ENCODE results near the gene TCF15. TPM values are rescaled to one million over a fixed set of nuclear protein-coding genes. Genes with fewer than 3 reads are reported as not detected.

The TCF15 gene
- total and polyA plus RNA-seq, 2 of the 8 experiments (the other 6 are each of a cell fraction or from before 2014, with no cell fraction given): 3.7 to 6.9 TPM

GRCh38 chr20:556984-557383, 53.1 kb downstream of the TCF15 start:
- no peaks in the 10 kb centered on the region for H3K4me1 ChIP-seq (replicated peaks in 1 of 4; ENCODE audit: control insufficient read depth in 3 of 4, insufficient read depth in 4 of 4, low read length in 3 of 4)
- H4K91ac ChIP-seq (replicated peaks; ENCODE audit: insufficient read length, low read length): no peak overlapping the region
- no peak overlapping the region for H2AFZ ChIP-seq (ENCODE audit: low read length)
- FAIRE-seq (no peak), DNase-seq (ENCODE audit: low read depth in 1 of 2, low spot score in 2 of 2) (no peak)
- no peak overlapping the region for H3K4ac ChIP-seq (replicated peaks; ENCODE audit: insufficient read length, low read depth, low read length)
- no peak overlapping the region for H3K27ac ChIP-seq (ENCODE audit: low read depth, low read length)
- 100% methylated on average over 2 of the region's 2 CpGs; no CpG with 5 or more reads in 1 of the 2 experiments for WGBS, 2 experiments (ENCODE audit: extremely low coverage in 1 of 2, insufficient coverage in 1 of 2, insufficient read length in 1 of 2, insufficient replicate concordance in 2 of 2, low coverage in 1 of 2, low lambda C conversion rate in 2 of 2, missing lambda C conversion rate in 1 of 2)
- H2BK120ac ChIP-seq (replicated peaks; ENCODE audit: low read depth, low read length): no peak overlapping the region
- CTCF ChIA-PET (ENCODE audit: partially characterized antibody): interaction anchor here (0.8 to 1.9 kb wide), 6 partner anchors 21 to 212 kb away, joined by 3 to 6 read pairs (median 3); partner anchors contain the start of gene SLC52A3
- no peaks in the 10 kb centered on the region; a peak in 1 of 7 replicates for H3K27me3 ChIP-seq (replicated peaks in 1 of 4; ENCODE audit: control insufficient read depth in 3 of 4, extremely low read depth in 1 of 4, insufficient read depth in 3 of 4, low read length in 3 of 4)
- H4K5ac ChIP-seq (ENCODE audit: insufficient read length, low read depth, low read length): no peak overlapping the region
- no peaks in the 10 kb centered on the region for H3K79me1 ChIP-seq (ENCODE audit: low read depth, low read length)
- no peak overlapping the region for H3K9ac ChIP-seq (replicated peaks in 1 of 4; ENCODE audit: extremely low read depth in 1 of 4, low read depth in 3 of 4, low read length in 3 of 4)
- H4K8ac ChIP-seq (ENCODE audit: extremely low read depth, insufficient read depth, low read length): no peak overlapping the region
- no peak overlapping the region for H3K56ac ChIP-seq (replicated peaks; ENCODE audit: insufficient read length, low read depth, low read length)
- no peaks in the 10 kb centered on the region for H3K79me2 ChIP-seq (ENCODE audit: control insufficient read depth in 1 of 2, insufficient read depth in 2 of 2, low read length in 2 of 2)
- no peak overlapping the region for H2BK15ac ChIP-seq (ENCODE audit: low read length)
- no peaks in the 10 kb centered on the region for H4K20me1 ChIP-seq (replicated peaks in 1 of 2; ENCODE audit: control insufficient read depth in 1 of 2, insufficient read depth in 2 of 2, low read length in 2 of 2)
- H3K9me3 ChIP-seq (ENCODE audit: insufficient read depth in 2 of 2, low read depth in 1 of 2, low read length in 1 of 2): no peaks in the 10 kb centered on the region
- no peak overlapping the region for H2AK5ac ChIP-seq (ENCODE audit: low read depth, low read length)
- no peaks in the 10 kb centered on the region for H3K36me3 ChIP-seq (ENCODE audit: control insufficient read depth in 2 of 4, insufficient read depth in 4 of 4, low read length in 3 of 4)
- no peak overlapping the region for H3K4me3 ChIP-seq (ENCODE audit: extremely low read depth in 1 of 4, insufficient read depth in 2 of 4, low read depth in 3 of 4, low read length in 4 of 4)
- H3K4me2 ChIP-seq (ENCODE audit: insufficient read depth in 1 of 2, low read depth in 2 of 2, low read length in 2 of 2): no peak overlapping the region
- TF ChIP-seq JUN (IDR thresholded peaks at IDR 0.05; ENCODE audit: low read depth, low read length): no peak
- TF ChIP-seq GABPA (IDR thresholded peaks at IDR 0.05; ENCODE audit: borderline replicate concordance, insufficient read depth, low read length): no peak
- no peak for TF ChIP-seq POLR2A (IDR thresholded peaks at IDR 0.05; ENCODE audit: control extremely low read depth in 1 of 2, low read depth in 2 of 2, low read length in 2 of 2)
- no peak for TF ChIP-seq JUND (IDR thresholded peaks at IDR 0.05; ENCODE audit: low read length)
- TF ChIP-seq MAX (IDR thresholded peaks at IDR 0.05): no peak
- TF ChIP-seq CBX5 (IDR thresholded peaks at IDR 0.05; ENCODE audit: low read depth, low read length): no peak
- H2BK5ac ChIP-seq (ENCODE audit: low read depth, low read length): no peak overlapping the region
- H3K23ac ChIP-seq (ENCODE audit: insufficient read length): no peak overlapping the region
- no peak overlapping the region for H3K14ac ChIP-seq (ENCODE audit: insufficient read length)
- H3K18ac ChIP-seq (ENCODE audit: extremely low read depth, low read length): no peak overlapping the region
- H2BK20ac ChIP-seq (ENCODE audit: low read length): no peak overlapping the region
- no peak overlapping the region for H2BK12ac ChIP-seq (ENCODE audit: low read depth, low read length)
- no peaks in the 10 kb centered on the region for H3K23me2 ChIP-seq (ENCODE audit: low read depth, low read length)
- POLR2A ChIA-PET (ENCODE audit: partially characterized antibody): interaction anchor here (2.2 kb wide), 1 partner anchor 13 kb away, joined by 9 read pairs; the partner anchor contains the start of gene CSNK2A1

Data from H1 (cell line).